WTC11 (cell line): ENCODE data around the gene ADISSP. TPM values are rescaled to one million over a fixed set of nuclear protein-coding genes. Genes with fewer than 3 reads are reported as not detected.

ENCODE experiments used
- ATAC-seq: fragments of 200-7000 bp; cut with Tn5 transposase; 2 replicates; pipeline ENCODE4 v1.10.0; 2021; ENCODE audit warnings: mild to moderate bottlenecking, moderate library complexity
- CTCF ChIA-PET: fragments of 300-600 bp; sonication (Branson Sonifier 250); formaldehyde crosslinking; loops from one replicate; lab custom pipeline; 2021; ENCODE audit warnings: antibody characterized with exemption; lab: Charles Lee
- POLR2A ChIA-PET: fragments of 350-600 bp; sonication (Branson Sonifier 250); formaldehyde crosslinking; loops from one replicate; lab custom pipeline; 2021; ENCODE audit warnings: antibody characterized with exemption; lab: Charles Lee
- DNase-seq: peaks from one replicate; pipeline ENCODE4 v3.0.0; 2021; ENCODE audit warnings: low spot score
- H3K27ac Mint-ChIP-seq: 2 replicates; pipeline ENCODE4 v1.8.0; 2021; ENCODE audit warnings: mixed read lengths
- H3K27me3 Mint-ChIP-seq: 2 replicates; pipeline ENCODE4 v1.8.0; 2021; ENCODE audit warnings: low read depth, mild to moderate bottlenecking, moderate library complexity, mixed read lengths
- H3K36me3 Mint-ChIP-seq: 2 replicates; pipeline ENCODE4 v1.8.0; 2021; ENCODE audit warnings: mixed read lengths
- H3K4me1 Mint-ChIP-seq: 2 replicates; pipeline ENCODE4 v1.8.0; 2022; ENCODE audit warnings: mixed read lengths
- H3K4me3 Mint-ChIP-seq: 2 replicates; pipeline ENCODE4 v1.8.0; 2021; ENCODE audit warnings: mild to moderate bottlenecking, moderate library complexity, mixed read lengths
- H3K9me3 Mint-ChIP-seq: 2 replicates; pipeline ENCODE4 v1.8.0; 2021; ENCODE audit warnings: mixed read lengths
- ATF3 ChIP-seq: sonication (generic); formaldehyde crosslinking; conservative IDR thresholded peaks from 2 replicates; pipeline ENCODE4 v1.8.1; 2022; ENCODE audit warnings: mild to moderate bottlenecking, missing genetic modification reagents
- CBFB ChIP-seq: sonication (generic); formaldehyde crosslinking; IDR thresholded peaks from 2 replicates; pipeline ENCODE4 v1.8.1; 2022; ENCODE audit warnings: mild to moderate bottlenecking, low read depth, missing genetic modification reagents
- CREB1 ChIP-seq: sonication (generic); formaldehyde crosslinking; IDR thresholded peaks from 2 replicates; pipeline ENCODE4 v1.8.0; 2023; ENCODE audit warnings: mild to moderate bottlenecking, missing genetic modification reagents
- CREM ChIP-seq: sonication (generic); formaldehyde crosslinking; IDR thresholded peaks from 2 replicates; pipeline ENCODE4 v1.8.1; 2022; ENCODE audit warnings: mild to moderate bottlenecking, missing genetic modification reagents, moderate library complexity
- EMX1 ChIP-seq: fragments of 250-450 bp; sonication (Bioruptor Pico); IDR thresholded peaks from 2 replicates; pipeline ENCODE4 v1.8.0; 2021; ENCODE audit warnings: mild to moderate bottlenecking
- GABPB1 ChIP-seq: sonication (generic); formaldehyde crosslinking; IDR thresholded peaks from 2 replicates; pipeline ENCODE4 v1.8.1; 2023; ENCODE audit warnings: mild to moderate bottlenecking, missing genetic modification reagents
- JAZF1 ChIP-seq: fragments of 250-450 bp; sonication (Bioruptor Pico); IDR thresholded peaks from 2 replicates; pipeline ENCODE4 v1.9.0; 2021; ENCODE audit warnings: moderate library complexity, mild to moderate bottlenecking, inconsistent platforms
- NR2C2 ChIP-seq: sonication (generic); formaldehyde crosslinking; IDR thresholded peaks from 2 replicates; pipeline ENCODE4 v1.8.0; 2022; ENCODE audit warnings: mild to moderate bottlenecking, missing genetic modification reagents
- PRDM15 ChIP-seq: sonication (generic); formaldehyde crosslinking; IDR thresholded peaks from 2 replicates; pipeline ENCODE4 v1.8.0; 2022; ENCODE audit warnings: missing genetic modification reagents
- PRRX2 ChIP-seq: fragments of 250-450 bp; sonication (Bioruptor Pico); IDR thresholded peaks from 2 replicates; pipeline ENCODE4 v1.8.0; 2021; ENCODE audit warnings: mild to moderate bottlenecking
- SOX15 ChIP-seq: fragments of 250-450 bp; sonication (Bioruptor Pico); IDR thresholded peaks from 2 replicates; pipeline ENCODE4 v1.9.0; 2021; ENCODE audit warnings: mild to moderate bottlenecking
- SP1 ChIP-seq: sonication (generic); formaldehyde crosslinking; conservative IDR thresholded peaks from 2 replicates; pipeline ENCODE4 v1.8.1; 2022; ENCODE audit warnings: missing genetic modification reagents
- TEAD1 ChIP-seq: sonication (generic); formaldehyde crosslinking; IDR thresholded peaks from 2 replicates; pipeline ENCODE4 v1.8.0; 2022; ENCODE audit warnings: mild to moderate bottlenecking, missing genetic modification reagents
- ZNF121 ChIP-seq: sonication (generic); formaldehyde crosslinking; IDR thresholded peaks from 2 replicates; pipeline ENCODE4 v1.8.0; 2023; ENCODE audit warnings: missing genetic modification reagents
- ZNF423 ChIP-seq: fragments of 250-450 bp; sonication (Bioruptor Pico); IDR thresholded peaks from 2 replicates; pipeline ENCODE4 v2.1.2; 2022; ENCODE audit warnings: mild to moderate bottlenecking, moderate library complexity
- total RNA-seq: library from RNA; stranded (reverse); gene quantifications from 3 replicates; pipeline ENCODE4 v1.2.3, GENCODE V29; 2021
- TF ChIP-seq, protein P1 (sequence below): sonication (generic); formaldehyde crosslinking; IDR thresholded peaks from 2 replicates; pipeline ENCODE4 v1.8.1; 2023; ENCODE audit warnings: mild to moderate bottlenecking, missing genetic modification reagents
- TF ChIP-seq, protein P2 (sequence below): fragments of 250-450 bp; sonication (Bioruptor Pico); IDR thresholded peaks from 2 replicates; pipeline ENCODE4 v2.1.2; 2022; ENCODE audit warnings: mild to moderate bottlenecking, moderate library complexity
- TF ChIP-seq, protein P3 (sequence below): fragments of 250-450 bp; sonication (Bioruptor Pico); IDR thresholded peaks from 2 replicates; pipeline ENCODE4 v1.9.0; 2021; ENCODE audit warnings: mild to moderate bottlenecking

ADISSP gene
- total RNA-seq, 1 experiment from 2014 or later: 129 TPM

DNA sequence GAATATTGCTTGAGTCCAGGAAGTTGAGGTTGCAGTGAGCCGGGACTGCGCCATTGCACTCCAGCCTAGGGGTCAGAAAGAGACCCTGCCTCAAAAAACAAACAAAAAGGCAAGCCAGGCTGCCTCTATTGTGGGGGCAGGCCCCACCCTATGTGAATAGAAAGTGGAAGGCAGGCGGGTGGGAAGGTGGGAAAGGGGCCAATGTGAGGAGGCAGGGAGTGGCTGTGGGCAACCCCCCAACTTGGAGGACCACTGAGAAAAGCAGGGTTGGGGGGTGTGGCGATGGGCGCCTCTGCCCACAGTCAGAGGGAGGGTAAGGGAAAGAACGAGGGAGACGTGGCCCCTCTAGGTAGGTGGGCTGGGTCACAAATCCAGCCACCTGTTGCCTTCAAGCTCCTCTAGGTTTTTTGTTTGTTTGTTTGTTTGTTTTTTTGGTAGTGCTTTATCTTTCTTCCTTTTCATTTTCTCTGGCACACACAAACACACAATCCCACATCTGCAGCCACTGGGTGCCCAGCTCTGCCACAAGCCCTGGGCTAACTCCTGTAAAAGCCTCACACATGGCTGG is 47.5 kb upstream of the ADISSP start:
- DNase-seq (no peak), ATAC-seq (no peak)
- Mint-ChIP-seq H3K9me3 (no peaks in the 10 kb centered on the region), H3K36me3 (no peaks in the 10 kb centered on the region), H3K4me3 (no peak overlapping the region), H3K27ac (no peak overlapping the region), H3K4me1 (peaks cover 22% of the 10 kb centered on the region), H3K27me3 (no peaks in the 10 kb centered on the region)
- ChIA-PET CTCF (interaction anchor here (1.8 to 6.6 kb wide), 2 partner anchors 27 to 40 kb away, joined by 6 to 92 read pairs; partner anchors contain the start of gene CENPB), POLR2A (no interaction called here)
- TF ChIP-seq JAZF1 (CRISPR knock-in tag) (no peak), TEAD1 (CRISPR knock-in tag) (no peak), ATF3 (CRISPR knock-in tag) (no peak), GABPB1 (CRISPR knock-in tag) (no peak)

- H3K27ac Mint-ChIP-seq: no peak overlapping the region
- no peak for ATAC-seq
- no peak for TF ChIP-seq SOX15 (CRISPR knock-in tag)
- TF ChIP-seq CBFB: no peak
- TF ChIP-seq, protein P1, sequence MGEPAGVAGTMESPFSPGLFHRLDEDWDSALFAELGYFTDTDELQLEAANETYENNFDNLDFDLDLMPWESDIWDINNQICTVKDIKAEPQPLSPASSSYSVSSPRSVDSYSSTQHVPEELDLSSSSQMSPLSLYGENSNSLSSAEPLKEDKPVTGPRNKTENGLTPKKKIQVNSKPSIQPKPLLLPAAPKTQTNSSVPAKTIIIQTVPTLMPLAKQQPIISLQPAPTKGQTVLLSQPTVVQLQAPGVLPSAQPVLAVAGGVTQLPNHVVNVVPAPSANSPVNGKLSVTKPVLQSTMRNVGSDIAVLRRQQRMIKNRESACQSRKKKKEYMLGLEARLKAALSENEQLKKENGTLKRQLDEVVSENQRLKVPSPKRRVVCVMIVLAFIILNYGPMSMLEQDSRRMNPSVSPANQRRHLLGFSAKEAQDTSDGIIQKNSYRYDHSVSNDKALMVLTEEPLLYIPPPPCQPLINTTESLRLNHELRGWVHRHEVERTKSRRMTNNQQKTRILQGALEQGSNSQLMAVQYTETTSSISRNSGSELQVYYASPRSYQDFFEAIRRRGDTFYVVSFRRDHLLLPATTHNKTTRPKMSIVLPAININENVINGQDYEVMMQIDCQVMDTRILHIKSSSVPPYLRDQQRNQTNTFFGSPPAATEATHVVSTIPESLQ (CRISPR knock-in tag): no peak
- TF ChIP-seq EMX1 (CRISPR knock-in tag): no peak
- TF ChIP-seq CREM (CRISPR knock-in tag): no peak
- TF ChIP-seq, protein P2, sequence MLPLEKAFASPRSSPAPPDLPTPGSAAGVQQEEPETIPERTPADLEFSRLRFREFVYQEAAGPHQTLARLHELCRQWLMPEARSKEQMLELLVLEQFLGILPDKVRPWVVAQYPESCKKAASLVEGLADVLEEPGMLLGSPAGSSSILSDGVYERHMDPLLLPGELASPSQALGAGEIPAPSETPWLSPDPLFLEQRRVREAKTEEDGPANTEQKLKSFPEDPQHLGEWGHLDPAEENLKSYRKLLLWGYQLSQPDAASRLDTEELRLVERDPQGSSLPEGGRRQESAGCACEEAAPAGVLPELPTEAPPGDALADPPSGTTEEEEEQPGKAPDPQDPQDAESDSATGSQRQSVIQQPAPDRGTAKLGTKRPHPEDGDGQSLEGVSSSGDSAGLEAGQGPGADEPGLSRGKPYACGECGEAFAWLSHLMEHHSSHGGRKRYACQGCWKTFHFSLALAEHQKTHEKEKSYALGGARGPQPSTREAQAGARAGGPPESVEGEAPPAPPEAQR: no peak
- TF ChIP-seq PRRX2 (CRISPR knock-in tag): no peak
- no peak for TF ChIP-seq CREB1 (CRISPR knock-in tag)
- POLR2A ChIA-PET: interaction anchor here (0.6 to 1.1 kb wide), 2 partner anchors 14 to 16 kb away, joined by 3 to 6 read pairs; no protein-coding TSS in a partner anchor
- DNase-seq: no peak
- no peaks in the 10 kb centered on the region for H3K36me3 Mint-ChIP-seq
- no peak overlapping the region for H3K4me3 Mint-ChIP-seq
- CTCF ChIA-PET: interaction anchor here (1.2 to 1.8 kb wide), 3 partner anchors 28 to 64 kb away, joined by 4 to 9 read pairs (median 7); partner anchors contain the start of gene CENPB
- no peaks in the 10 kb centered on the region for H3K9me3 Mint-ChIP-seq
- H3K27me3 Mint-ChIP-seq: no peaks in the 10 kb centered on the region
- peaks cover 15% of the 10 kb centered on the region for H3K4me1 Mint-ChIP-seq
These were observed 46.5 kb upstream of the ADISSP start for GRCh38 chr20:3813848-3814581.

GRCh38 chr20:3812975-3813847 is 45.7 kb upstream of the ADISSP start:
- Mint-ChIP-seq H3K36me3 (no peaks in the 10 kb centered on the region), H3K27me3 (peaks cover 6% of the 10 kb centered on the region; the same call in 1 of the 2 replicates), H3K9me3 (peaks cover 3% of the 10 kb centered on the region; the same call in 1 of the 2 replicates), H3K27ac (no peak overlapping the region), H3K4me1 (peaks cover 13% of the 10 kb centered on the region), H3K4me3 (no peak overlapping the region)
- TF ChIP-seq ZNF423 (CRISPR knock-in tag) (no peak), SP1 (no peak), PRDM15 (CRISPR knock-in tag) (no peak), NR2C2 (CRISPR knock-in tag) (no peak), ZNF121 (CRISPR knock-in tag) (0 out of 2 replicates have a peak, but pooled peaks have one; percentile 54)
- TF ChIP-seq, protein P3, sequence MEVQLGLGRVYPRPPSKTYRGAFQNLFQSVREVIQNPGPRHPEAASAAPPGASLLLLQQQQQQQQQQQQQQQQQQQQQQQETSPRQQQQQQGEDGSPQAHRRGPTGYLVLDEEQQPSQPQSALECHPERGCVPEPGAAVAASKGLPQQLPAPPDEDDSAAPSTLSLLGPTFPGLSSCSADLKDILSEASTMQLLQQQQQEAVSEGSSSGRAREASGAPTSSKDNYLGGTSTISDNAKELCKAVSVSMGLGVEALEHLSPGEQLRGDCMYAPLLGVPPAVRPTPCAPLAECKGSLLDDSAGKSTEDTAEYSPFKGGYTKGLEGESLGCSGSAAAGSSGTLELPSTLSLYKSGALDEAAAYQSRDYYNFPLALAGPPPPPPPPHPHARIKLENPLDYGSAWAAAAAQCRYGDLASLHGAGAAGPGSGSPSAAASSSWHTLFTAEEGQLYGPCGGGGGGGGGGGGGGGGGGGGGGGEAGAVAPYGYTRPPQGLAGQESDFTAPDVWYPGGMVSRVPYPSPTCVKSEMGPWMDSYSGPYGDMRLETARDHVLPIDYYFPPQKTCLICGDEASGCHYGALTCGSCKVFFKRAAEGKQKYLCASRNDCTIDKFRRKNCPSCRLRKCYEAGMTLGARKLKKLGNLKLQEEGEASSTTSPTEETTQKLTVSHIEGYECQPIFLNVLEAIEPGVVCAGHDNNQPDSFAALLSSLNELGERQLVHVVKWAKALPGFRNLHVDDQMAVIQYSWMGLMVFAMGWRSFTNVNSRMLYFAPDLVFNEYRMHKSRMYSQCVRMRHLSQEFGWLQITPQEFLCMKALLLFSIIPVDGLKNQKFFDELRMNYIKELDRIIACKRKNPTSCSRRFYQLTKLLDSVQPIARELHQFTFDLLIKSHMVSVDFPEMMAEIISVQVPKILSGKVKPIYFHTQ: no peak
- ATAC-seq (no peak), DNase-seq (no peak)
- POLR2A ChIA-PET: interaction anchor here (1.1 kb wide), 1 partner anchor 13 kb away, joined by 3 read pairs; no protein-coding TSS in a partner anchor
- CTCF ChIA-PET: interaction anchor here (0.8 to 1.8 kb wide), 4 partner anchors 27 to 136 kb away, joined by 3 to 9 read pairs (median 6); partner anchors contain the start of gene CENPB
